ENCODE measurements around the gene FOXP1.

DNA sequence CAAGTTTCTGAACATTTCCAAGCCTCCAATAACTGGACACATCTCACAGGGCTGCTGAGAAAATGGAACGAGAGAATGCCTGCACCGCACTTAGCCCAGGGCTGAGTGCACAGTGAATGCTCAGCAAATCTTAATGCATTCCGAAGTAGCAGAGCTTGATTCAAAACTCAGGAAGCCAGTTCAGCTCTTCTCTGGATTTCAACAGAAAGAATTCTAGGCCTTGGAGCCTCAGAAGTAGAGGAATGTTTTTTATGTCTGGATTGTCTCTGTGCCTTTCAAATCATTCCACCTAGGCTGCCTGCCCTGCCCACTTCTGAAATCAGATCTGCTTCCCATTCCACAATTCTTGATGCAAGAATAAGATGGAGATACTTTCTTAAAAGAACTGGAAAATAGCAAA lies 9.6 kb upstream of the FOXP1 start:
- TF ChIP-seq, protein P1, sequence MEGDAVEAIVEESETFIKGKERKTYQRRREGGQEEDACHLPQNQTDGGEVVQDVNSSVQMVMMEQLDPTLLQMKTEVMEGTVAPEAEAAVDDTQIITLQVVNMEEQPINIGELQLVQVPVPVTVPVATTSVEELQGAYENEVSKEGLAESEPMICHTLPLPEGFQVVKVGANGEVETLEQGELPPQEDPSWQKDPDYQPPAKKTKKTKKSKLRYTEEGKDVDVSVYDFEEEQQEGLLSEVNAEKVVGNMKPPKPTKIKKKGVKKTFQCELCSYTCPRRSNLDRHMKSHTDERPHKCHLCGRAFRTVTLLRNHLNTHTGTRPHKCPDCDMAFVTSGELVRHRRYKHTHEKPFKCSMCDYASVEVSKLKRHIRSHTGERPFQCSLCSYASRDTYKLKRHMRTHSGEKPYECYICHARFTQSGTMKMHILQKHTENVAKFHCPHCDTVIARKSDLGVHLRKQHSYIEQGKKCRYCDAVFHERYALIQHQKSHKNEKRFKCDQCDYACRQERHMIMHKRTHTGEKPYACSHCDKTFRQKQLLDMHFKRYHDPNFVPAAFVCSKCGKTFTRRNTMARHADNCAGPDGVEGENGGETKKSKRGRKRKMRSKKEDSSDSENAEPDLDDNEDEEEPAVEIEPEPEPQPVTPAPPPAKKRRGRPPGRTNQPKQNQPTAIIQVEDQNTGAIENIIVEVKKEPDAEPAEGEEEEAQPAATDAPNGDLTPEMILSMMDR (IDR thresholded peaks at IDR 0.05; ENCODE audit: poor library complexity, severe bottlenecking) = no peak
- no peak for TF ChIP-seq EZH2 (IDR thresholded peaks at IDR 0.05; ENCODE audit: borderline replicate concordance, insufficient read depth, low read length, poor library complexity, severe bottlenecking)
- no peak for TF ChIP-seq SMC3 (conservative IDR thresholded peaks at IDR 0.05; ENCODE audit: poor library complexity)
